Endothelial cell of umbilical vein (primary cell): Measurements from ENCODE around the gene MFSD1.

ENCODE experiments used
- CTCF ChIP-seq, 2 donors: IDR thresholded peaks; 1 replicate in 1 of 2; 2 replicates in 1 of 2; pipeline ENCODE4 v1.5.1; 2011; ENCODE audit warnings: low read length in 2 of 2, mild to moderate bottlenecking in 2 of 2, moderate library complexity in 2 of 2, control low read depth in 1 of 2, inconsistent platforms in 1 of 2, low read depth in 1 of 2; ENCODE audit not compliant: insufficient read depth in 1 of 2; ENCODE audit errors: extremely low read depth in 1 of 2
- EZH2 ChIP-seq: IDR thresholded peaks from 2 replicates; pipeline ENCODE4 v1.6.1; 2012; ENCODE audit warnings: borderline replicate concordance, low read depth, mild to moderate bottlenecking, moderate library complexity, low read length, inconsistent platforms; ENCODE audit not compliant: severe bottlenecking
- POLR2A ChIP-seq: IDR thresholded peaks from 2 replicates; pipeline ENCODE4 v1.6.1; 2012; ENCODE audit warnings: low read depth, mild to moderate bottlenecking, control low read depth, low read length

GRCh38 chr3:158847885-158848284, 46.0 kb downstream of the MFSD1 start:
- no peak for TF ChIP-seq CTCF (IDR thresholded peaks at IDR 0.05; ENCODE audit: extremely low read depth in 1 of 2, insufficient read depth in 1 of 2, low read depth in 1 of 2, low read length in 2 of 2)
- no peak for TF ChIP-seq EZH2
- TF ChIP-seq POLR2A: no peak
